Measurements from ENCODE around the gene GALNTL6. TPM values are rescaled to one million over a fixed set of nuclear protein-coding genes. Genes with fewer than 3 reads are reported as not detected.

Gene GALNTL6
- total and polyA plus RNA-seq, 2 donors (not counting 1 experiment from before 2014, with no cell fraction given): not detected

DNA sequence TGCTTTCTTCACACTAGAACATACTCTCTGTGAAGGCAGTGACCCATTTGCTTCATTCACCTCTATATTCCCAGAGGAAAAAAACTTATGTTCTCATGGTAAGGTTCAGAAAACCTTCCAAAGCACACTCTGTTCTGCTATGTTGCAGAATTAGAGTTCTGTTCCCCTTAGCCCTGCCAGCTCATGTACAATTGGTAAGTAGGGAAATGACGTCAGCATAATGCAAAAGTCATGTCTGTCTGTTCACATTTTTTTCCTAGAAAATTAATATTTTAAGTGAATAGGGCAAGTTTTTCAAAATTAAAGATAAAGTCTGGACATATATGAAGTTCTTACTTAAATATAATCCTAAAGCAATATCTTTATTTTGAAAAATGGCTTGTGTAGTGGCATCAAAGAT lies 443.6 kb downstream of the GALNTL6 start:
- H3K4me1 ChIP-seq (ENCODE audit: control insufficient read depth, extremely low read depth, insufficient read depth, low read length): no peaks in the 10 kb centered on the region
- no peaks in the 10 kb centered on the region for H3K9me3 ChIP-seq (ENCODE audit: control insufficient read depth, insufficient read depth, low read depth, low read length)
- no peak overlapping the region for H2AFZ ChIP-seq (ENCODE audit: low read length)
- H3K79me2 ChIP-seq (ENCODE audit: control insufficient read depth, insufficient read depth, low read length): no peaks in the 10 kb centered on the region
- TF ChIP-seq, protein P1, sequence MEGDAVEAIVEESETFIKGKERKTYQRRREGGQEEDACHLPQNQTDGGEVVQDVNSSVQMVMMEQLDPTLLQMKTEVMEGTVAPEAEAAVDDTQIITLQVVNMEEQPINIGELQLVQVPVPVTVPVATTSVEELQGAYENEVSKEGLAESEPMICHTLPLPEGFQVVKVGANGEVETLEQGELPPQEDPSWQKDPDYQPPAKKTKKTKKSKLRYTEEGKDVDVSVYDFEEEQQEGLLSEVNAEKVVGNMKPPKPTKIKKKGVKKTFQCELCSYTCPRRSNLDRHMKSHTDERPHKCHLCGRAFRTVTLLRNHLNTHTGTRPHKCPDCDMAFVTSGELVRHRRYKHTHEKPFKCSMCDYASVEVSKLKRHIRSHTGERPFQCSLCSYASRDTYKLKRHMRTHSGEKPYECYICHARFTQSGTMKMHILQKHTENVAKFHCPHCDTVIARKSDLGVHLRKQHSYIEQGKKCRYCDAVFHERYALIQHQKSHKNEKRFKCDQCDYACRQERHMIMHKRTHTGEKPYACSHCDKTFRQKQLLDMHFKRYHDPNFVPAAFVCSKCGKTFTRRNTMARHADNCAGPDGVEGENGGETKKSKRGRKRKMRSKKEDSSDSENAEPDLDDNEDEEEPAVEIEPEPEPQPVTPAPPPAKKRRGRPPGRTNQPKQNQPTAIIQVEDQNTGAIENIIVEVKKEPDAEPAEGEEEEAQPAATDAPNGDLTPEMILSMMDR (conservative IDR thresholded peaks at IDR 0.05 in 1 of 2, IDR thresholded peaks at IDR 0.05 in 1 of 2; ENCODE audit: low read depth in 1 of 2, low read length in 2 of 2): no peak
- no peak for TF ChIP-seq EZH2 (IDR thresholded peaks at IDR 0.05; ENCODE audit: low read length, missing control alignments)
- H3K36me3 ChIP-seq (ENCODE audit: control insufficient read depth, insufficient read depth, low read length): no peaks in the 10 kb centered on the region
- no peak overlapping the region for H3K9ac ChIP-seq (ENCODE audit: insufficient read depth, low read length)
- no peak overlapping the region for H3K4me2 ChIP-seq (ENCODE audit: extremely low read depth, insufficient read depth, low read length)
- no peaks in the 10 kb centered on the region for H4K20me1 ChIP-seq (ENCODE audit: control insufficient read depth, extremely low read depth, insufficient read depth, low read length)
- no peaks in the 10 kb centered on the region for H3K27me3 ChIP-seq (ENCODE audit: control insufficient read depth, insufficient read depth, low read length)
- no peak for DNase-seq (ENCODE audit: low read depth in 2 of 2)
- H3K27ac ChIP-seq (ENCODE audit: insufficient read depth, low read length): no peak overlapping the region
- no peak overlapping the region for H3K4me3 ChIP-seq (replicated peaks in 1 of 4; ENCODE audit: control extremely low read depth in 1 of 4, insufficient read depth in 1 of 4, low read depth in 3 of 4, low read length in 4 of 4)

DNA sequence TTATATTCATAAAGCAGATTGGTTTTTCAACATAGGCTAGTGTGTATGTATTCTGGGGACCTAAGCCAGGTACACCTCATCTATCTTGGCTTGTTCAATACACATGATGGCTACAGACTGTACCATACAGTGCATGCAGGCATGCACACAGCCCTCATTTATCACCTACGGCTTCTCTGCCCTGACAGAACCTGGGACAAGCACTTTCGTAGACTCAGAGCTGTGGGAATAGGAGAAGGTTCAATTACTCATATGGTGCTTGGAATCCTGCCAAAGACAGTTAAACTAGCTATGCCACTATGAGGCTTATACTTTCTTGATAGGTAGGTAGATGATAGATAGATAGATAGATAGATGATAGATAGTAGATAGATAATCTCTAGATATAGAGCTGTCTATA lies 457.2 kb downstream of the GALNTL6 start:
- Histone ChIP-seq H3K4me3 (replicated peaks in 1 of 4; ENCODE audit: control extremely low read depth in 1 of 4, insufficient read depth in 1 of 4, low read depth in 3 of 4, low read length in 4 of 4) (no peak overlapping the region), H2AFZ (ENCODE audit: low read length) (no peak overlapping the region), H3K9ac (ENCODE audit: insufficient read depth, low read length) (no peak overlapping the region), H3K4me2 (ENCODE audit: extremely low read depth, insufficient read depth, low read length) (no peak overlapping the region), H3K79me2 (ENCODE audit: control insufficient read depth, insufficient read depth, low read length) (no peaks in the 10 kb centered on the region), H4K20me1 (ENCODE audit: control insufficient read depth, extremely low read depth, insufficient read depth, low read length) (no peaks in the 10 kb centered on the region), H3K4me1 (ENCODE audit: control insufficient read depth, extremely low read depth, insufficient read depth, low read length) (no peaks in the 10 kb centered on the region), H3K27ac (ENCODE audit: insufficient read depth, low read length) (no peak overlapping the region), H3K9me3 (ENCODE audit: control insufficient read depth, insufficient read depth, low read depth, low read length) (no peaks in the 10 kb centered on the region), H3K27me3 (ENCODE audit: control insufficient read depth, insufficient read depth, low read length) (no peaks in the 10 kb centered on the region), H3K36me3 (ENCODE audit: control insufficient read depth, insufficient read depth, low read length) (no peaks in the 10 kb centered on the region)
- TF ChIP-seq, protein P1 (conservative IDR thresholded peaks at IDR 0.05 in 1 of 2, IDR thresholded peaks at IDR 0.05 in 1 of 2; ENCODE audit: low read depth in 1 of 2, low read length in 2 of 2): no peak
- TF ChIP-seq EZH2 (IDR thresholded peaks at IDR 0.05; ENCODE audit: low read length, missing control alignments): no peak
- DNase-seq (ENCODE audit: low read depth in 2 of 2): no peak

DNA sequence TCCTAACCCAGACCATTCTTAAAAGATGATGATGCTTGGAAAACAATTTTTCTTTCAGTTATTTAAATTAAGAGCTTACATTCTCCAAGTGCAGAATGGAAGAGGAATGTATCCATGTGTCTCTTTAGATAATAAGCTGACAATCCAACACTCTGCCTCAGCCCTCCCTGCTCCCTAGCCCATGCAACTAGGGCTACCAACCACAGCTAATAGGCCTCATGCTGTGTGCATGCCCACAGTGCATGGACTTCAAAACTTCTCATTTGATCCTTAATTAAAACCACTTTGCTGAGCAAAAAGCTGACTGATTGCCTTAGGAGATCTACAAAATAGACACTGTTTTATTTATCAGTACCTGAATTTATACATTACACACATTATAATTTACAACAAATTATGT lies 473.9 kb downstream of the GALNTL6 start:
- DNase-seq (ENCODE audit: low read depth in 2 of 2): no peak
- Histone ChIP-seq H3K36me3 (ENCODE audit: control insufficient read depth, insufficient read depth, low read length) (no peaks in the 10 kb centered on the region), H4K20me1 (ENCODE audit: control insufficient read depth, extremely low read depth, insufficient read depth, low read length) (no peaks in the 10 kb centered on the region), H3K9me3 (ENCODE audit: control insufficient read depth, insufficient read depth, low read depth, low read length) (no peaks in the 10 kb centered on the region), H3K27me3 (ENCODE audit: control insufficient read depth, insufficient read depth, low read length) (no peaks in the 10 kb centered on the region), H3K4me3 (replicated peaks in 1 of 4; ENCODE audit: control extremely low read depth in 1 of 4, insufficient read depth in 1 of 4, low read depth in 3 of 4, low read length in 4 of 4) (no peak overlapping the region), H3K9ac (ENCODE audit: insufficient read depth, low read length) (no peak overlapping the region), H3K4me1 (ENCODE audit: control insufficient read depth, extremely low read depth, insufficient read depth, low read length) (no peaks in the 10 kb centered on the region), H2AFZ (ENCODE audit: low read length) (no peak overlapping the region), H3K79me2 (ENCODE audit: control insufficient read depth, insufficient read depth, low read length) (no peaks in the 10 kb centered on the region), H3K4me2 (ENCODE audit: extremely low read depth, insufficient read depth, low read length) (no peak overlapping the region), H3K27ac (ENCODE audit: insufficient read depth, low read length) (no peak overlapping the region)
- no peak for TF ChIP-seq EZH2 (IDR thresholded peaks at IDR 0.05; ENCODE audit: low read length, missing control alignments)
- TF ChIP-seq, protein P1 (conservative IDR thresholded peaks at IDR 0.05 in 1 of 2, IDR thresholded peaks at IDR 0.05 in 1 of 2; ENCODE audit: low read depth in 1 of 2, low read length in 2 of 2): no peak
